Lower leg skin (tissue), 3 donors: ENCODE measurements around the gene SPAAR.

ENCODE experiments used
- POLR2A ChIP-seq, 2 donors: fragments of 450-650 bp; IDR thresholded peaks; one replicate each; pipeline ENCODE4 v1.6.1; 2016 to 2017; ENCODE audit warnings: antibody characterized with exemption in 2 of 2, mild to moderate bottlenecking in 1 of 2, moderate library complexity in 1 of 2
- TF ChIP-seq, protein P1 (sequence below), 3 donors: fragments of 450-650 bp; IDR thresholded peaks; one replicate each; pipeline ENCODE4 v1.5.1; 2016; ENCODE audit warnings: antibody characterized with exemption in 3 of 3, mild to moderate bottlenecking in 3 of 3, moderate library complexity in 2 of 3

DNA sequence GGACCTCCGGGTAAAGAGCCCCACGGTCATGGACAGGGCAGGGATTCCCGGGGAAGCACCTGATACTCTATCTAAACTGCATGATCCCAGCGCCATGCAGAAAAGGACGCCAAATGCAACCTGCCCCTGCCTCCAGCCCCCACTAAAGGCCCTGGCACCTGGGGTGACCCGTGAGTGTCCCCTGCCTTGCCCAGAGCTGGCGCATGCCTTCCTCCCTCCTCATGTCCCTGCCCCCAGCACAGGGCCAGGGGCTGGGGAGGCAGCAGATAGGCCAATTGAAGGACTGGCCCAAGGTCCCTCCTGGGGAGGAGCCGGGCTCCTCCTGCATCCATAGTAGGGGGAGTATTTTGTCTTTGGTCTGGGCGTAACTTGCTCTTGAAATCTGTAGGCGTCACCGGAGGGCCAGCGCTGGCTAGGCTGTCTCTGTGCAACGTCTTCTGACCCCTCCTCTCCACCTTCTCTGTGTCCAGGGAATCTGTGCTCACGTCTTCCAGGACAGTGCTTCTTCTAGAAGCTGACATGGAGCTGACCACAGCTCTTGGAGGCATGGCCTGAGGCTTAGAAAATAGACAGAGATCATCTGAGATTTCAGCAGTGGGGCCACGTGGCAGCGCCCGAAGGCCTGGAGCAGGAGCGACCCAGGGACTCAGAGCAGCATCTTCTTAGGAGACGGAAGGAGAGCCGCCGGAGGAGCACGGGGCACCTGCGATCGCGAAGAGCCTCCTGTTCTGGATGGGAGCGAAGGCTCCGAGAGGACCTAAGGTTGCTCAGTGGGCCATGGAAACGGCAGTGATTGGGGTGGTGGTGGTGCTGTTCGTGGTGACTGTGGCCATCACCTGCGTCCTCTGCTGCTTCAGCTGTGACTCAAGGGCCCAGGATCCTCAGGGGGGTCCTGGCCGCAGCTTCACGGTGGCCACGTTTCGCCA is 660 bp downstream of the SPAAR start:
- TF ChIP-seq, protein P1, sequence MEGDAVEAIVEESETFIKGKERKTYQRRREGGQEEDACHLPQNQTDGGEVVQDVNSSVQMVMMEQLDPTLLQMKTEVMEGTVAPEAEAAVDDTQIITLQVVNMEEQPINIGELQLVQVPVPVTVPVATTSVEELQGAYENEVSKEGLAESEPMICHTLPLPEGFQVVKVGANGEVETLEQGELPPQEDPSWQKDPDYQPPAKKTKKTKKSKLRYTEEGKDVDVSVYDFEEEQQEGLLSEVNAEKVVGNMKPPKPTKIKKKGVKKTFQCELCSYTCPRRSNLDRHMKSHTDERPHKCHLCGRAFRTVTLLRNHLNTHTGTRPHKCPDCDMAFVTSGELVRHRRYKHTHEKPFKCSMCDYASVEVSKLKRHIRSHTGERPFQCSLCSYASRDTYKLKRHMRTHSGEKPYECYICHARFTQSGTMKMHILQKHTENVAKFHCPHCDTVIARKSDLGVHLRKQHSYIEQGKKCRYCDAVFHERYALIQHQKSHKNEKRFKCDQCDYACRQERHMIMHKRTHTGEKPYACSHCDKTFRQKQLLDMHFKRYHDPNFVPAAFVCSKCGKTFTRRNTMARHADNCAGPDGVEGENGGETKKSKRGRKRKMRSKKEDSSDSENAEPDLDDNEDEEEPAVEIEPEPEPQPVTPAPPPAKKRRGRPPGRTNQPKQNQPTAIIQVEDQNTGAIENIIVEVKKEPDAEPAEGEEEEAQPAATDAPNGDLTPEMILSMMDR (IDR thresholded peaks at IDR 0.05), result no peak
- no peak for TF ChIP-seq POLR2A (IDR thresholded peaks at IDR 0.05)
